Lower lobe of right lung (tissue), 2 donors: ENCODE measurements around the gene FLRT1. TPM values are rescaled to one million over a fixed set of nuclear protein-coding genes. Genes with fewer than 3 reads are reported as not detected.

Source experiments
- ATAC-seq, 2 donors: fragments of 200-7000 bp; cut with Tn5 transposase; one replicate each; pipeline ENCODE4 v1.9.1; 2020 to 2022; ENCODE audit warnings: mild to moderate bottlenecking in 2 of 2, moderate library complexity in 2 of 2
- DNase-seq: peaks from one replicate; pipeline ENCODE4 v3.0.0-alpha.2; 2020
- H3K27ac ChIP-seq: fragments of 200-600 bp; one replicate; pipeline ENCODE4 v1.8.0; 2022
- H3K27me3 ChIP-seq: fragments of 200-600 bp; one replicate; pipeline ENCODE4 v1.8.0; 2022; ENCODE audit warnings: low read depth
- H3K36me3 ChIP-seq: fragments of 200-600 bp; one replicate; pipeline ENCODE4 v1.8.0; 2022; ENCODE audit warnings: mild to moderate bottlenecking
- H3K4me1 ChIP-seq: fragments of 200-600 bp; one replicate; pipeline ENCODE4 v1.8.0; 2022
- H3K4me3 ChIP-seq: fragments of 200-600 bp; one replicate; pipeline ENCODE4 v1.8.0; 2022; ENCODE audit warnings: mild to moderate bottlenecking
- H3K9me3 ChIP-seq: fragments of 200-600 bp; one replicate; pipeline ENCODE4 v1.8.0; 2022
- CTCF ChIP-seq: fragments of 200-600 bp; IDR thresholded peaks from one replicate; pipeline ENCODE4 v1.8.0; 2022; ENCODE audit warnings: antibody characterized with exemption, mild to moderate bottlenecking
- intact Hi-C: fragments of 100-400 bp; cut with DNase I; formaldehyde crosslinking; loops from one replicate; pipeline ENCODE4 v1.11.0; 2022
- total RNA-seq: library from RNA; stranded (reverse); fragmentation: NEBNext Ultra II Directional; extraction: Animal tissue kit (Norgen Biotek cat#: 25700); gene quantifications from one replicate; pipeline ENCODE4 v1.2.1, GENCODE V29; 2021
- donor health status: DM: no; HTN: yes; CAD: no; lungs with severe emphysema.

The FLRT1 gene
- total RNA-seq, 1 donor from 2014 or later = not detected

DNA sequence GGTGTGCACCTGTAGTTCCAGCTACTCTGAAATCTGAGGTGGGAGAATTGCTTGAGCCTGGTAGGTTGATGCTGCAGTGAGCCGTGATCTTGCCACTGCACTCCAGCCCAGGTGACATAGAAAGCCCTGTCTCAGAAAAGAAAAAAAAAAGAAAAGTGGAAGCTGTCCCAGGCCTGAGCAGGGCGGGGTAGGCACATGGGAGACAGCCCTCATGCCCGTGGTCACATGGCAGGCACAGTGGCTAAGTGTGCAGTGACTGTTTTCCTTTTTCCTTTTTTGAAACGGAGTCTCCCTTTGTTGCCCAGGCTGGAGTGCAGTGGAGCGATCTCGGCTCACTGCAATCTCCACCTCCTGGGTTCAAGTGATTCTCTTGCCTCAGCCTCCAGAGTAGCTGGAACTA lies 41.7 kb upstream of the FLRT1 start:
- peaks cover 4% of the 10 kb centered on the region for H3K4me1 ChIP-seq
- H3K9me3 ChIP-seq = no peaks in the 10 kb centered on the region
- peak; percentile 62 for DNase-seq
- no peak overlapping the region for H3K27ac ChIP-seq
- peaks cover 86% of the 10 kb centered on the region for H3K36me3 ChIP-seq
- H3K4me3 ChIP-seq = no peak overlapping the region
- peak; percentile 32 to 51 for ATAC-seq
- no peaks in the 10 kb centered on the region for H3K27me3 ChIP-seq
- intact Hi-C loops = no loop called here
- no peak for TF ChIP-seq CTCF

DNA sequence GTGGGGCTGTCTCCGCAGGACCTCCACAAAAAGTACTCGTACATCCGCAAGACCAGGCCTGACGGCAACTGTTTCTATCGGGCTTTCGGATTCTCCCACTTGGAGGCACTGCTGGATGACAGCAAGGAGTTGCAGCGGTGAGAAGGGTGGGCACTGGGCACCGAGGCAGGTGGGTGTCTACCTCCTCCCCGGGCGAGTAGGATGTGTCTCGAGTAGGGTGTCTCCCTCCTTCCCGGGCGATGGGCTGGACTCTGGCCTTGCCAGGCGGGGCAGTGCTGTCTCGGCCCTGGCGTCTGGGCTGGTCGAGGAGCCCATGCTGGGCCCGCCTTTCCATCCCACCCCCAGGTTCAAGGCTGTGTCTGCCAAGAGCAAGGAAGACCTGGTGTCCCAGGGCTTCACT lies 39.2 kb upstream of the FLRT1 start:
- no peak for TF ChIP-seq CTCF
- peaks cover 9% of the 10 kb centered on the region for H3K27me3 ChIP-seq
- H3K9me3 ChIP-seq = no peaks in the 10 kb centered on the region
- H3K4me3 ChIP-seq = no peak overlapping the region
- H3K27ac ChIP-seq = no peak overlapping the region
- H3K4me1 ChIP-seq = peaks cover 28% of the 10 kb centered on the region
- intact Hi-C loops = no loop called here
- DNase-seq (no peak), ATAC-seq (no peak)
- peaks cover 63% of the 10 kb centered on the region for H3K36me3 ChIP-seq

DNA sequence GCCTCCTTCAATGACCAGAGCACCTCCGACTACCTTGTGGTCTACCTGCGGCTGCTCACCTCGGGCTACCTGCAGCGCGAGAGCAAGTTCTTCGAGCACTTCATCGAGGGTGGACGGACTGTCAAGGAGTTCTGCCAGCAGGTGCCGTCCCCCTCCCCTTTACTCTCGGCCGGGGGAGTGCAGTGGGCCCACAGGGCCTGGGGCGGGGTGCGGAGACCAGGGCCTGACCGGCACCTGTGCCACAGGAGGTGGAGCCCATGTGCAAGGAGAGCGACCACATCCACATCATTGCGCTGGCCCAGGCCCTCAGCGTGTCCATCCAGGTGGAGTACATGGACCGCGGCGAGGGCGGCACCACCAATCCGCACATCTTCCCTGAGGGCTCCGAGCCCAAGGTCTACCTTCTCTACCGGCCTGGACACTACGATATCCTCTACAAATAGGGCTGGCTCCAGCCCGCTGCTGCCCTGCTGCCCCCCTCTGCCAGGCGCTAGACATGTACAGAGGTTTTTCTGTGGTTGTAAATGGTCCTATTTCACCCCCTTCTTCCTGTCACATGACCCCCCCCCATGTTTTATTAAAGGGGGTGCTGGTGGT lies 38.5 kb upstream of the FLRT1 start:
- H3K36me3 ChIP-seq = peaks cover 57% of the 10 kb centered on the region
- intact Hi-C loops = no loop called here
- no peak for TF ChIP-seq CTCF

DNA sequence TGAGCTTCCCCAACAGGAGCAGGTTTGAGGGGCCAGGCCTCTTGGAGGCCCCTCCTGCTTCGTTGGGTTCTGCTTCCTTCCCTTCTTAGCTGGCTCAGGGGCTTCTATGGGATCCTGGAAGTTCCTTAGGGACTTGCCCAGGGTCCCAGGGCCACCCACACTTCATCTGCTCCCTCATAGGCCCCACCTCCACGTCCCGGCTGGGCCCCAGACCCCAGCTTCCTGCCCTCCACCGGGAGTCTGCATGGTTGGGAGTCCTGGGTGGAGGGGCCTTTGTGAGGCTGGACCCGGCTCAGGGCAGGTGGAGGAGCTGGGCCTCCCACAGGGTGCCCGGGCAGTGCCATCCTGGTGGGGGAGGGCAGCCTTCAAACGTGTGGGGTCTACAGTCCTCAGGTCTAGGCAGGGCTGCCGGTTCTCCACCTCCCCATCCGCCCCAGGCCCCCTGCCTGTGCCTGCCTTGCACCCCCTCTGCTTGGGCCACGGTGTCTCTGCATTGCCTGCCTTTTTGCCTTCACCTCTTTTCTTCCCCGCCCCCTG lies 37.9 kb upstream of the FLRT1 start:
- Histone ChIP-seq H3K4me3 (no peak overlapping the region), H3K36me3 (peaks cover 55% of the 10 kb centered on the region), H3K9me3 (no peaks in the 10 kb centered on the region), H3K27ac (no peak overlapping the region), H3K4me1 (peaks cover 35% of the 10 kb centered on the region), H3K27me3 (peaks cover 9% of the 10 kb centered on the region)
- intact Hi-C loops = no loop called here
- TF ChIP-seq CTCF = no peak
- no peak for DNase-seq
- no peak for ATAC-seq

More for the DNA sequence above, 38.5 kb upstream of the FLRT1 start:
- peaks cover 35% of the 10 kb centered on the region for H3K4me1 ChIP-seq
- H3K27ac ChIP-seq = no peak overlapping the region
- DNase-seq (no peak), ATAC-seq (no peak)
- H3K9me3 ChIP-seq = no peaks in the 10 kb centered on the region
- H3K27me3 ChIP-seq = peaks cover 9% of the 10 kb centered on the region
- no peak overlapping the region for H3K4me3 ChIP-seq

DNA sequence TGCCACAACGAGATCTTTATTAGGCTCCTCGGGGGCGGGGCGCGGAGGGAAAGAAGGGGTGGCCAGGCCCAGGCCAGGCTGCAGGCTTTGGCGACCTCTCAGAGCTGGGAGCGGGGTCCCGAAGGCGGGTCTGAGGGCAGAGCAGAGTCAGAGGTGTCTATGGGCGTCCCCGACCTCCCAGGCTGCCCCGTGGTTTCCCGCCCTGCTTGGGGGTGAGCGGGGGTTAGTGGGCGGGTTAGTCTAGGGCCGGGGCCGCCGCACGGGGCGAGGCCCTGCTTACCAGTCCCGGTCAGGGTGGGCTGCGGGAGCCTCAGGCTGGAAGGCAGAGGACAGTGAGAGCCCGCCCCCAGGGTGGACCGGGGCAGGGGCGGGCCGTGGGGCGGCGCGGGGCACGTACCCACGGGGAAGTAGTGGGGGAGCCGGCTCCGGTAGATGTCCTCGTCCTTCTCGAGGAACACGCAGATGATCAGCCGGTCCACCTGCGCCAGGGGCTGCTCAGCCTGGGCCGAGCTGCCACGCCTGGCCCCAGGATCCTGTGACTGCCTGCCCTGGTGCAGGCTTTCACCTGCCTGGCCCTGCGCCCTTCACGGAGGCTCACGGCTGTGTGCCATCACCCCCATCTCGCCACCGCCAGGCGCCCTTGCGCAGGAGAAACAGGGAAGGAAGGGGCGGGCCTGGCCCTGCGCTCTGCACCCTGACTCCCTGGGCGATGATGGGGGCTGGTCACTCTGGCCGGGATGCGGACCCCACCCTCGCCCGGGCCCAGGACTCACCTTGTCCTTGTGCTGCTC lies 37.0 kb upstream of the FLRT1 start:
- no peaks in the 10 kb centered on the region for H3K9me3 ChIP-seq
- H3K27me3 ChIP-seq = peaks cover 9% of the 10 kb centered on the region
- intact Hi-C loops = no loop called here
- H3K36me3 ChIP-seq = peaks cover 49% of the 10 kb centered on the region
- peak; percentile 50 for DNase-seq
- peak; percentile 1 to 22 for ATAC-seq
- H3K27ac ChIP-seq = no peak overlapping the region
- H3K4me3 ChIP-seq = peak overlapping the region; percentile 47
- TF ChIP-seq CTCF = no peak
- H3K4me1 ChIP-seq = peaks cover 35% of the 10 kb centered on the region
